Measurements from ENCODE around the gene GREB1.

GREB1 gene

DNA sequence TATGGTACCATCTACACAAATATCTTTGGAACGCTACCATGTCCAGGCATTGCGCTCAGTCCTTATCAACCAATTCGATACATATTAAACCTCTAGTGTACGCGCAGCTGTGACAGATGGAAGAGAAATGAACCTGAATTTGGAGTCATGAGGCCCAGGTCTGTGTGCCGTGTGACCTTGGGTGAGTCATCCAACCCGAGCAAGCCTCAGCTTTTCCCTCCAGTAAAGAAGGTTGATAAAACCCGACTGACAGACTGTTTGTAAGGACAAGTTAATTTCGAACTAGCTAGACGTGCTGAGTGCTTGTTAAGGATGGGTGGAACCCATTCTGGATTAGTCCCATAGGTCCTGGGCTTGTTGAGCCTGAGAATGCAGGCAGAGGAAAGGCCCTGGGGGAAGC lies 28.2 kb downstream of the GREB1 start:
- no peak for DNase-seq (ENCODE audit: low spot score)

DNA sequence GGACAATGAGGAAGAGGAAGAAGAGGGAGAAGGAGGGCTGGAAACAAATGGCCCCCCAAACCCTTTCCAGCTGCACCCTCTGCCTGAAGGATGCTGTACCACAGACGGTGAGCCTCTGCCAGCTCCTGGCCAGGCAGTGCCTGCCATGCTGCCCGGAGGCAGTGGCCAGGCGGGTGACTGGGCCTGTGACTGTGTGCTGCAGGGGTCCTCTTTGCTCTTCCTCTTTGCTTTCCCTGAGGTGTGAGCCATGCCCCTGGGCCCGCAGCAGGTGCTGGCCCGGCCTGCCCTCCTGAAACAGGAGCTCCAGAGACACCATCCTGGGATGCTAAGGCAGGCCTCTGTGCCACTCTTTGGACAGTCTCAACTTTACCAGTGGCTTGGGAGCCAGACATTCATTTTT lies 28.6 kb downstream of the GREB1 start:
- no peak for DNase-seq (ENCODE audit: low spot score)

DNA sequence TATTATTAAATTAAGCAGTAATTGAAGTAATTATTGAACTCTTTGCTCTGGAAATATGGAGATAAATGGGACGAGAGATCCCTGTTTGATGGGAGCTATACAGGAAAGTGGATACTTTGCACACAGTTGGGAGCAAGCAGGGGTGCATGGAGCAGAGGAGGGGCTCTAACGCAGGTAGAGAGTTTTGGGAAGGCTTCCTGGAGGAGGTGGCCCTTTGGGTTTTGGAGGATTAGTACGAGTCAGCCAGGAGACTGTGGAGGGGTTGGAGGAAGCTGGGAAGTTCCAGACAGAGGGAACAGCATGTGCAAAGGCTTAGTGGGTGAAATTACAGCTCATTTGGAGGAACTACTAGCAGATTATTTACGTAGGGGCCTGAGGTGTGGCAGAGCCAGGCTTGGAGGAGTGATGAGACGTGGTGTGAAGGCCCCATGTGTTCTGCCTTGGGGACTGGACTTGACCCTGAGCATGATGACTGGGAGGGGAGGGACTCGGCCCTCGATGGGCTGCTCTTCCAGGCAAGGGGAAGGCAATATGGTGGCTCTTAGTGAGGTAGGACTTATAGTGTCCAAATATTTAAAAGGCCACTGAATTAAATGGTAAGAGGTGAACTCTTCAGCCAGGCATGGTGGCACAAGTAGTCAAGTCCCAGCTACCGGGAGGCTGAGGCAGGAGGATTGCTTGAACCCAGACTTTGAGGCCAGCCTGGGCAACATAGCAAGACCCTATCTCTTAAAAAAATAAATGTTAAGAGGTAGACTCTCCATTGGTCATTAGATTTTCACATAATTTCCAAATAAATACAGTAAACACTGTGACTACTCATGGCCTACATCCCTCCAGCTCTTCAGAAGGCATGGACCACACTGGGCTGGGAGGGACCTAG lies 30.2 kb downstream of the GREB1 start:
- no peak for DNase-seq (ENCODE audit: low spot score)

DNA sequence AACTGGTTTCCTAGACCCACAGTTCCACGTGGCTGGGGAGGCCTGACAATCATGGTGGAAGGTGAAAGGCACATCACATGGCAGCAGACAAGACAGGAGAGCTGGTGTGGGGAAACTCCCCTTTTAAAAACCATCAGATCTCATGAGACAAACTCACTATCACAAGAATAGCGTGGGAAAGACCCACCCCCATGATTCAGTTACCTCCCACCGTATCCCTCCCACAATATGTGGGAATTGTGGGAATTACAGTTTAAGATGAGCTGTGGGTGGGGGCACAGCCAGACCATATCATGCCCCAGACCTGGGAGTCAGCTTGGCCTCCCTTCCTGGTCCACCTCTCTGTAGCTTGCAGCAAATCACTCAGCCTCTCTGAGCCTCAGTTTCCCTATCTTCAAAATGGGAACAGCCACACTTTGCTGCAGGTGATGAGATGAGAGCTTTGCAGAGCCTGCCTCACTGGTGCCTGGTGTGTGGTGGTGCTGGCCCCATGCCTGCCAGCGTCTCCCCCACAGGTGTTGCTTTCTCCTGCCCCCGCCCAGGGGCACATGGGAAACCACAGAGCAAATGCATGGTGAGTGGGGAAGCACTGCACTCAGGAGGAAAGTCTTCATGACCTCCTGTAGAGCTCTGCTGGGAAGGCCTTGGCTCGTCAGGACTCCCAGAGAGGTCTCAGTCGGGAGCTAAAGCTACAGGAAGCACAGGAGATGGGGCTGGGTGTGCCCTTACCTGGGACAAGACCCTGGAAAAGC lies 31.1 kb downstream of the GREB1 start:
- no peak for DNase-seq (ENCODE audit: low spot score)

DNA sequence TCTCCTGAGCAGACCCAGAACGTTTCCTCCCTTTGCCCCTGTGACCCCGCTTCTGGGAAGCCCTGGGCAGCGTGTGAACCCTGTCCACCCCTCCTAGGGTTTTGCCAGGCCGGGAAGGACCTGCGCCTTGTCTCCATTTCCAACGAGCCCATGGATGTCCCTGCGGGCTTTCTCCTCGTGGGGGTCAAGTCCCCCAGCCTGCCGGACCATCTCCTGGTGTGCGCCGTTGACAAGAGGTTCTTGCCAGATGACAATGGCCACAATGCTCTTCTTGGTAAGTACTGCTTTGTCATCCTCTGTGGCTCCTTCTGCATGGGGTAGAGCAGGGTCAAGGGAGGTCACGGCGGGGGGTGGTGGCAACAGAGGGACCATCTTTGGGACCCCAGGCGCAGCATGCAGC lies 32.5 kb downstream of the GREB1 start:
- no peak for DNase-seq (ENCODE audit: low spot score)

DNA sequence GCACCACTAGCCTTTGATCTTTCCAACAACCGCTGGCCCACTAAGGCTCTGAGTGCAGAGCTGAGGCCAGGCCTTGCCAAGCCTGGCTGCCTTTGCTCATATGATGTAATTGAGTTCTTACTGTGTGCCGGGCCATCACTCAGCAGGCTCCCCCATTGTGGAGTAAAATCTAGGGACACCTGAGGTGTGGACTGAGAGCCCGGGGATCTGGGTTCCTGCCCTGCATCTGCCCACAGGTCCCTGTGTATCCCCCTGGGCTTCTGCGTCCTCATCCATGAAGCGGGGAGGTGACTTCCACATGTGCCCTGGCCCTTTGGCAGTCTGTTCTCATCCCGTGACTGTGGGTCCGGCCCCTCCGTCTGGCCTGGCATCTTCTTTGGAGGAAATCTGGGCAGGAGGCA lies 33.8 kb downstream of the GREB1 start:
- no peak for DNase-seq (ENCODE audit: low spot score)

GRCh38 chr2:11568436-11568835 lies 34.6 kb downstream of the GREB1 start:
- no peak for DNase-seq (ENCODE audit: low spot score)

GRCh38 chr2:11569636-11570035 lies 35.8 kb downstream of the GREB1 start:
- no peak for DNase-seq (ENCODE audit: low spot score)

DNA sequence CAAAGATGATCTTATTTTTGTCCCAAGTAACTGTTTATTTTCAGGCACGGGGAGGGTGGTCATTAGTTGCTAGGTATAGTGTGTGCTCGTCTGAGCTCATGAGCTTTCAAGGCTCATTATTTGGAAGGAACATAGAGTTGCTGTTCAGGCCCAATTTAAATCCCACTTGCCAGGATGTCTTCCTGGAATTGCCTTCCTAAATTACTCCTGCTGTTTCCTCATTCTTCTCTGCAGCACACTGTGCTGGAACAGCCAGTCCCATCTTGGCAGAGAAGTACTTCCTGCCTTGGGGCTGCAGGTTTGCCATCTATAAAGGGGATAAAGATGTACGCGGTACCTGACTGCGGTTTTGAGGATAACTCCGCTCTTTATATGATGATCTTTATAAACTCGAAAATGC lies 37.3 kb downstream of the GREB1 start:
- no peak for DNase-seq (ENCODE audit: low spot score)

GRCh38 chr2:11572996-11573395 lies 39.2 kb downstream of the GREB1 start:
- no peak for DNase-seq (ENCODE audit: low spot score)

DNA sequence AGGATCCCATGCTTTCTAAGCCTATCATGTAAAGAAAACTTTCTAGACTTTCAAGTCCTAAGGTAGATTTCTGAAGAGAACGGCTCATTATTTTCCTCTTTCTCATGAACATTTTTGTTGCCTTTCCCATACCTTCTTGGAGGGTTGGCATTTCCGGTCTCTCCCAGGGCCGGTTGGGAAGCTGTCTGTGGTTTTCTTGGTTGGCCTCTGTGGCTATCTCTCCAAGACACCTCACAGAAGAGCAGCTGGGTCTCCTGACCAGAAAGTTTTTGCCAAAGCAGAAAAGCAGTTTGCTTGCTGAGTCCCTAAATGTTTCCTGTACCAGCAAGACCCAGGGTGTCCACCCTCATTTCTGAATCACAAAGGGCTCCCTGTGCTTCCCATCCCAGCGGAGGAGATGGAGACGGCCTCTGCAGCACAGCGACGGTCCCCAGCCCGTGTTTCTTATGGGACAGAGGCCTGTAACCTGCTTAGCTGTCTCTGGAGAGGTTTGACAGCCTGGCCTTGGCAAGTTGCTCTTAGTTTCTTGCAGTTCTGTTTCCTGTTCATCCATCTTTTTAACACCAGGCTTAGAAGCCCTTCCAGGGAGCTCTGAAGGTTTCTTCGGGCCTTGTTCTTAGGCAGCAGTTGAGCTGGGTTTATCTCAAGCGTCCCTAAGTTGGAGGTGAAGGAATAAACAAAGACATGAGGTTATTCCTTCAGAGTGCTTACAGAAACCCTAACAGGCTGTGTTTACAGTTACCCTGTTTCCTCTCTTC lies 39.8 kb downstream of the GREB1 start:
- peak; percentile 12 for DNase-seq (ENCODE audit: low spot score)

DNA sequence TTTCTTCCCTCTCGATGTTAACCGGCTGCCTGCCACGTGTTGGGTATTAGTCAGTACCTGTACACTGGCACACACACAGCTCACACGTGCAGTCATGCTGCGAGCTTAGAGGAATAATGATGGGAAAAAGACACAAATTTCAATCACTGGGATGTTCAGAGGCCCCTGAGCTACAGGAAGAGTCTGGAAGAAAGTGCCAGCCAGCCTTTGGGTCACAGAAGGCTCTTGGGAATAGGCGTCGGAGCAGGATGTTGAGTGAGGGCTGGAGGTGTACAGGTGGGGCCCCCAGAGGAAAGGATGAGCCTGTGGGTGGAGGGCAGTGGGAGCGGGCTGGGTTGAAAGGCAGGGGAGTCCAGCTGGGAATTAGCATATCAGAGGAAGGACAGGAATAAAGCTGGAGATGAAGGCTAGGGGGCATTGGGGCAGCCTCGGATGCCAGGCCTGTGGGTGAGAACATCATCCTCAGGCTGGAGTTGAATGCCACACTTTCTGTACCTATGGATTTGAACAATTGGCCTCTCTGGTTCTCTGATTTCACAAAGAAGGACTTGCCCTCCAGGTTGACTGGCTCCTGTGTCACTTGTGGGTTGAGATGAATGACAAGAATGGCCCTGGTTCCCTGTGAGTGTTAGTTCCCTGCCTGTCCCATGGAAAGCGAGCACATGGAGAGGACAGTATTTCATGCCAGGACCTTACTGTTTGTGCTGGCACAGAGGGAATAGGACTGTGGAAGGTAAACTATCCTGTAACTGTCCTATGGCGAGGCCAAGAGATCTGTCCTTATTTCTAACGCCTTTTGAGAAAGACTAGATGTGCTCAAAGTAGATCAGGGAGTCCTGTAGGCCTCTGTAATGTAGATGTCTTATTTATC lies 40.6 kb downstream of the GREB1 start:
- DNase-seq (ENCODE audit: low spot score) = no peak

DNA sequence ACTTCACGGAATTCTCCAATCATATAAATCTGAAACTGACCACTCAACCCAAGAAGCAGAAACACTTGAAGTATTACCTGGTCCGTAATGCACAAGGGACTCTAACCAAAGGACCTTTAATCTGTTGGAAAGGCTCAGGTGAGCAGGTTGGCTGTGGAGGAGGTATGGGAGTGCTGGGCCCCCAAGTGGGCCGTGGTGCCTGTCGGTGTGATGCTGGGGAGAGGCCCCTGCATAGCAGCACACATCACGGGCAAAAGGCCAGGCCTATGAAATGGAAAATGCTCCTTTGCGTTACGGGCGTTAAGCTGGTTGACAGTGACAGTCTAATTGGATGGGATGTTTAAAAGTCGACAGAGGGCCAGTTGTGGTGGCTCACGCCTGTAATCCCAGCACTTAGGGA lies 42.6 kb downstream of the GREB1 start:
- DNase-seq (ENCODE audit: low spot score) = no peak

GRCh38 chr2:11577101-11577883 lies 43.4 kb downstream of the GREB1 start:
- DNase-seq (ENCODE audit: low spot score) = no peak

DNA sequence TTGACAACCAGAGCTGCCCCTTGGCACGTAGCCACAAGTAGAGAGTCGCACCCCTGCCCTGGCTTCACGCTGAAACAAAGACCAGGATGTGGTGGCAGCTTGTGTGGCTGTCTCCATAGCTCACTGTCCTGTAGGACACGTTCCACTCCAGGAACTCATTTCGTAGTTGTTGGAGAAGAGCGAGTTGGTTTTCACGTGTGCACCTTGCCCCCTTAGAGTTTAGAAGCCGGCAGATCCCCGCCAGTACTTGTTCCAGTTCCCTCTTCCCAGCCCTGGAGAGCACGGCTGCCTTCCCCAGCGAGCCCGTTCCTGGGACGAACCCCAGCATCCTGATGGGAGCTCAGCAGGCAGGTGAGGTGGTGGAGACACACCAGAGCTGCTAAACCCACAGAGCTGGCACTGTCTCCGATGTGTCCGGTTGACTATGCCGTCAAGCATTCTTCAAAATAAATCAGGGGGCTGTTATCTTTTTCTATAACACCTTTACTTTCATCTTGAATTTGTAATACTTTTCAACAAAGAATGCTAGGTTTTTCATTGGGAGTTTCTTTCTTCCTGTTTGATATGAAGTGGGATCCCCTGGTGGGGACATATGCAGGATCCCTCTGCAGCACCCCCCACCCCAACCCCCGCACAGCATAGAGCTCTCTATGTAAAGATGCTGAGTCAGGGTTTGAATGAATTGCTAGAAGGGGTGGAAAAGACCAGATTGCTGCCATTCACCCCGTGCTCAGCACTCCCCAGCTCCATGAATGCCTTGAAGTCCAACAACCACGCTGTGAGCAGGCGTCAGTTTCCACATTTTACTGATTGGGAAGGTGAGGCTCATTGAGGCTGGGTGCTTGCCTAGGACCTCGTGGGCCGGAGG lies 44.5 kb downstream of the GREB1 start:
- DNase-seq (ENCODE audit: low spot score) = no peak

DNA sequence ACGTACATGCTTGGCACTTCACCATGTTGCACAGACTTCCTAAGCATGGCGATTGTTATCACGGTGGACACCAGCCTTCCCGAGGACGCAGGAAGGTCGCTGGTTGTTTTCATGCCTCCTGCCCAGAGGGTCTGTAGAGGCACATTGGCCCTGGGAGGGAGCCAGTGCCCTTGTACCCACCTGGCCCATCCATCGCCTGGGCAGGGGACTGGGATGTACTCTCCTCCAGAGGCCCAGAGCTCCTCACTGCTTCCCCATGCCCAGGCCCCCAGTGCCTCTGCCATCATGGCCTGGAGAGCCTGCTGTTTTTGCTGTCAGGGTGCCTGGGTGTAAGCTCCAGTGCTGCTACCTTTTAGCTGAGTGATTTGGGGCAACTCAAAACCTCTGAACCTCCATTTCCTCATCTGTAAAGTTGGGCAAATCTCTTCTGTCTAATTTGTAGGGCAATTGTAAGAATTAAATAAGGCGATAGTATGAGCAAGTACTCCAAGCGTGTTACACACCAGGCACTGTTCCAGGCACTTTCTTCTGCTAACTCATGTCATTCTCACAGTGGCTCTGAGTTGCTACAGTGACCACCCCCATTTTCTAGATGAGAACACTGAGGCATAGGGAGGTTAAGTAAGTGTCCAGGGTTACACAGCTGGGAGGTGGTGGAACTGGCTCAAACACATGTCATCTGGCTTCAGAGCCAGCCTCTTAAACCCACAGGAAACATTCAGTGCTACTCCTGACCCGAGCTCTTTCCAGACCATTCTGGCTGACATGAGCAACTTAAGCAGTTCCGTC lies 45.3 kb downstream of the GREB1 start:
- no peak for DNase-seq (ENCODE audit: low spot score)

- no peak for DNase-seq (ENCODE audit: low spot score)
These were observed 46.2 kb downstream of the GREB1 start for GRCh38 chr2:11579867-11580659.

DNA sequence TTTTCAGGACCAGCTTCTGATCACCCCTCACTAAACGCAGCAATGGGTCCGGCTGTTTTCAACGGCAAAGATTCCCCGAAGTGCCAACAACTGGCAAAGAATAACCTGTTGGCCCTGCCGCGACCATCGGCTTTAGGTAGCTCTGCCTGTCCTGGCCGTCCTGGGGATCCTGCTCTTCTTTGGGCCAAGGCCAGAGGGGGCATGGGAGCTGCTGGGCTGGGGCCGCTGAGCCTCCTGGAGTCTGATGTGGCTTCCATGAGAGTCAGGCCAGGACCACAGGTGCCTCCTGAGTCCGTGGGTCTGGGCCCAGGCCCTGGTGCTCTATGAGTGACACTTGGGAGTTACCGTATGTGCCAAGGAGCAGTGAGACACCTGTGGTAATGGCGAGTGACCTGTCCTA lies 46.9 kb downstream of the GREB1 start:
- DNase-seq (ENCODE audit: low spot score) = no peak

Measured in AG08395 (cell line).